NK-92 (cell line): ENCODE data around the gene BNIP3.

Source experiments
- DNase-seq: peaks from one replicate; lab custom pipeline; 2025; ENCODE audit not compliant: unreplicated experiment; lab: John Stamatoyannopoulos, UW

The BNIP3 gene

GRCh38 chr10:131981429-131982184 is at the start of gene BNIP3:
Gene BNIP3, minus strand, starts transcription at chr10:131981923. Its CDS starts 117 bp downstream, at chr10:131981806.
- peak; percentile 12 for DNase-seq

GRCh38 chr10:132030898-132031463 is 49.3 kb upstream of the BNIP3 start:
- no peak for DNase-seq

GRCh38 chr10:132028706-132029105 is 47.0 kb upstream of the BNIP3 start:
- no peak for DNase-seq

- DNase-seq = no peak
Observed at GRCh38 chr10:132027423-132027983, 45.8 kb upstream of the BNIP3 start.

- no peak for DNase-seq
Observed at GRCh38 chr10:132023092-132023811, 41.5 kb upstream of the BNIP3 start.

GRCh38 chr10:132022241-132022640 is 40.5 kb upstream of the BNIP3 start:
- no peak for DNase-seq

GRCh38 chr10:132021504-132022143 is 39.9 kb upstream of the BNIP3 start:
- no peak for DNase-seq

GRCh38 chr10:132021046-132021445 is 39.3 kb upstream of the BNIP3 start:
- no peak for DNase-seq

GRCh38 chr10:132020456-132020855 is 38.7 kb upstream of the BNIP3 start:
- DNase-seq = no peak

GRCh38 chr10:132019366-132019765 is 37.6 kb upstream of the BNIP3 start:
- DNase-seq = no peak

- DNase-seq = no peak
Observed at GRCh38 chr10:132018446-132018845, 36.7 kb upstream of the BNIP3 start.

- no peak for DNase-seq
Observed at GRCh38 chr10:132016514-132016913, 34.8 kb upstream of the BNIP3 start.

GRCh38 chr10:132011445-132011844 is 29.7 kb upstream of the BNIP3 start:
- DNase-seq = no peak

GRCh38 chr10:132011024-132011423 is 29.3 kb upstream of the BNIP3 start:
- DNase-seq = no peak

GRCh38 chr10:132010483-132010882 is 28.8 kb upstream of the BNIP3 start:
- DNase-seq = no peak

GRCh38 chr10:132009575-132009974 is 27.9 kb upstream of the BNIP3 start:
- no peak for DNase-seq

GRCh38 chr10:132007681-132008080 is 26.0 kb upstream of the BNIP3 start:
- no peak for DNase-seq

GRCh38 chr10:132006966-132007365 is 25.2 kb upstream of the BNIP3 start:
- DNase-seq = no peak

- no peak for DNase-seq
Observed at GRCh38 chr10:132005147-132005546, 23.4 kb upstream of the BNIP3 start.

GRCh38 chr10:132004052-132004451 is 22.3 kb upstream of the BNIP3 start:
- no peak for DNase-seq

GRCh38 chr10:132003282-132003924 is 21.7 kb upstream of the BNIP3 start:
- no peak for DNase-seq
